PC-3 (cell line): ENCODE data around the gene SELENOV. TPM values are rescaled to one million over a fixed set of nuclear protein-coding genes. Genes with fewer than 3 reads are reported as not detected.

Experiments
- ATAC-seq: fragments of 200-7000 bp; cut with Tn5 transposase; 2 replicates; pipeline ENCODE4 v1.9.1; 2020; ENCODE audit warnings: mild to moderate bottlenecking, moderate library complexity
- Bru-seq: library from RNA; stranded (reverse); fragments of 400-500 nt; gene quantifications from one replicate; lab custom pipeline; 2021; lab: Mats Ljungman, UMichigan
- BruChase-seq, 2 experiments: library from RNA; stranded (reverse); fragments of 400-500 nt; gene quantifications; one replicate each; lab custom pipeline; 2021; lab: Mats Ljungman, UMichigan
- BruUV-seq: library from RNA; stranded (reverse); fragments of 400-500 nt; replicated peaks from 2 replicates; lab custom pipeline; 2021; lab: Mats Ljungman, UMichigan
- CTCF ChIA-PET: fragments of 300-600 bp; sonication (Branson Sonifier 250); formaldehyde crosslinking; loops from one replicate; lab custom pipeline; 2022; ENCODE audit warnings: antibody characterized with exemption; lab: Charles Lee
- POLR2A ChIA-PET: fragments of 300-600 bp; sonication (Branson Sonifier 250); formaldehyde crosslinking; loops from one replicate; lab custom pipeline; 2022; ENCODE audit warnings: antibody characterized with exemption; ENCODE audit not compliant: unreplicated experiment; lab: Charles Lee
- DNase-seq: peaks from one replicate; pipeline ENCODE4 v3.0.0-alpha.2; 2015
- H2AFZ ChIP-seq: fragments of 300-600 bp; sonication (generic); 2 replicates; pipeline ENCODE4 v1.6.0; 2016; ENCODE audit warnings: antibody characterized with exemption, low read length
- H3F3A ChIP-seq: fragments of 300-600 bp; sonication (generic); one replicate; pipeline ENCODE4 v1.6.0; 2017; ENCODE audit warnings: antibody characterized with exemption, low read length, control low read depth, mild to moderate bottlenecking; ENCODE audit not compliant: unreplicated experiment
- H3K27ac ChIP-seq: fragments of 300-600 bp; sonication (generic); 2 replicates; pipeline ENCODE4 v1.5.1; 2016; ENCODE audit warnings: mild to moderate bottlenecking, low read length
- H3K27me3 ChIP-seq: fragments of 300-600 bp; sonication (generic); 2 replicates; pipeline ENCODE4 v1.6.1; 2016; ENCODE audit warnings: low read length, mixed read lengths
- H3K36me3 ChIP-seq: fragments of 300-600 bp; sonication (generic); 2 replicates; pipeline ENCODE4 v1.6.1; 2016; ENCODE audit warnings: low read depth, mixed run types, low read length, mixed read lengths
- H3K4me1 ChIP-seq: fragments of 300-600 bp; sonication (generic); 2 replicates; pipeline ENCODE4 v1.5.1; 2016; ENCODE audit warnings: low read length; ENCODE audit not compliant: insufficient read depth
- H3K4me2 ChIP-seq: fragments of 300-600 bp; sonication (generic); 2 replicates; pipeline ENCODE4 v1.6.0; 2016; ENCODE audit warnings: low read length
- H3K4me3 ChIP-seq: fragments of 300-600 bp; sonication (generic); 2 replicates; pipeline ENCODE4 v1.5.1; 2016; ENCODE audit warnings: mild to moderate bottlenecking, low read length, mixed read lengths
- H3K79me2 ChIP-seq: fragments of 300-600 bp; sonication (generic); 2 replicates; pipeline ENCODE4 v1.6.1; 2017; ENCODE audit warnings: low read length, mixed read lengths
- H3K9ac ChIP-seq: fragments of 300-600 bp; sonication (generic); 2 replicates; pipeline ENCODE4 v1.6.0; 2016; ENCODE audit warnings: mild to moderate bottlenecking, low read length
- H3K9me2 ChIP-seq: fragments of 300-600 bp; sonication (generic); replicated peaks from 2 replicates; pipeline ENCODE4 v1.6.1; 2016; ENCODE audit warnings: mixed run types, low read length, mixed read lengths
- H3K9me3 ChIP-seq: fragments of 300-600 bp; sonication (generic); 2 replicates; pipeline ENCODE4 v1.6.1; 2016; ENCODE audit warnings: low read length, mixed read lengths
- H4K20me1 ChIP-seq: fragments of 300-600 bp; sonication (generic); 2 replicates; pipeline ENCODE4 v1.6.1; 2016; ENCODE audit warnings: low read length, mixed read lengths
- CTCF ChIP-seq: fragments of 300-600 bp; sonication (generic); conservative IDR thresholded peaks from 2 replicates; pipeline ENCODE4 v1.5.1; 2017; ENCODE audit warnings: antibody characterized with exemption, low read depth, mild to moderate bottlenecking, low read length
- EZH2 ChIP-seq: fragments of 300-600 bp; sonication (generic); IDR thresholded peaks from one replicate; pipeline ENCODE4 v1.6.1; 2017; ENCODE audit warnings: antibody characterized with exemption, mild to moderate bottlenecking, low read length; ENCODE audit not compliant: unreplicated experiment
- EZH2phosphoT487 ChIP-seq: fragments of 300-600 bp; sonication (generic); IDR thresholded peaks from 2 replicates; pipeline ENCODE4 v1.6.1; 2018; ENCODE audit warnings: mild to moderate bottlenecking, antibody characterized with exemption, low read length, borderline replicate concordance
- intact Hi-C: fragments of 100-400 bp; cut with micrococcal nuclease; formaldehyde crosslinking; loops from 2 replicates; pipeline ENCODE4 v1.9.0; 2023
- long read RNA-seq: library from polyadenylated mRNA; unstranded; transcript quantifications from one replicate; pipeline ENCODE4 v2.0.0, GENCODE V29; 2021; ENCODE audit not compliant: unreplicated experiment
- total RNA-seq: library from RNA; depleted of rRNA; stranded (reverse); fragments of >200 nt; gene quantifications from 2 replicates; pipeline ENCODE4 v1.2.3, GENCODE V29; 2014; rRNA removed

SELENOV gene, protein sequence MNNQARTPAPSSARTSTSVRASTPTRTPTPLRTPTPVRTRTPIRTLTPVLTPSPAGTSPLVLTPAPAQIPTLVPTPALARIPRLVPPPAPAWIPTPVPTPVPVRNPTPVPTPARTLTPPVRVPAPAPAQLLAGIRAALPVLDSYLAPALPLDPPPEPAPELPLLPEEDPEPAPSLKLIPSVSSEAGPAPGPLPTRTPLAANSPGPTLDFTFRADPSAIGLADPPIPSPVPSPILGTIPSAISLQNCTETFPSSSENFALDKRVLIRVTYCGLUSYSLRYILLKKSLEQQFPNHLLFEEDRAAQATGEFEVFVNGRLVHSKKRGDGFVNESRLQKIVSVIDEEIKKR
- total RNA-seq = not detected in 2 replicates
- not detected for Bru-seq, nascent RNA
- BruChase-seq, experiment 1, labeled RNA remaining after a 6-hour chase = percentile 20 among the genes with signal in this experiment
- percentile 16 among the genes with signal in this experiment for BruChase-seq, experiment 2, labeled RNA remaining after a 2-hour chase
- long read RNA-seq = 0 reads

GRCh38 chr19:39514840-39515550 lies at the start of gene SELENOV:
TSS of gene SELENOV (plus strand) at chr19:39515139. CDS start at chr19:39515213, 74 bp downstream.
- Histone ChIP-seq H3F3A (no peaks in the 10 kb centered on the region), H3K4me1 (no peaks in the 10 kb centered on the region), H3K9ac (no peak within 1 kb of the TSS), H2AFZ (no peak within 1 kb of the TSS), H3K4me3 (no peak within 1 kb of the TSS), H3K4me2 (no peak within 1 kb of the TSS), H3K27me3 (peaks cover 5% of the 10 kb centered on the region; the same call in 1 of the 2 replicates), H3K9me3 (no peaks in the 10 kb centered on the region), H4K20me1 (no peaks in the 10 kb centered on the region), H3K27ac (no peak within 1 kb of the TSS), H3K36me3 (no peaks in the 10 kb centered on the region), H3K79me2 (no peaks in the 10 kb centered on the region), H3K9me2 (no peaks in the 10 kb centered on the region)
- intact Hi-C loops = no loop called here
- POLR2A ChIA-PET = no interaction called here
- no TSS peak for BruUV-seq
- ATAC-seq (peak; percentile 13; the same call in 1 of the 2 replicates), DNase-seq (no peak)
- CTCF ChIA-PET = no interaction called here
- TF ChIP-seq EZH2 (no peak), EZH2phosphoT487 (no peak), CTCF (no peak)

- no peaks in the 10 kb centered on the region for H3K4me1 ChIP-seq
- H3K9ac ChIP-seq = no peak overlapping the region
- H3K9me3 ChIP-seq = no peaks in the 10 kb centered on the region
- H2AFZ ChIP-seq = no peak overlapping the region
- H3K79me2 ChIP-seq = no peaks in the 10 kb centered on the region
- POLR2A ChIA-PET = no interaction called here
- no peak overlapping the region for H3K27ac ChIP-seq
- BruUV-seq = no TSS peak
- no peaks in the 10 kb centered on the region for H3K9me2 ChIP-seq
- H3K4me3 ChIP-seq = no peak overlapping the region
- intact Hi-C loops = no loop called here
- H3K36me3 ChIP-seq = peaks cover 42% of the 10 kb centered on the region; the same call in 1 of the 2 replicates
- TF ChIP-seq CTCF = no peak
- no peak for TF ChIP-seq EZH2
- TF ChIP-seq EZH2phosphoT487 = no peak
- H3K4me2 ChIP-seq = no peak overlapping the region
- no peaks in the 10 kb centered on the region for H3F3A ChIP-seq
- ATAC-seq = no peak
- CTCF ChIA-PET = no interaction called here
- DNase-seq = no peak
- H4K20me1 ChIP-seq = no peaks in the 10 kb centered on the region
- no peaks in the 10 kb centered on the region for H3K27me3 ChIP-seq
These were observed 48.8 kb upstream of the SELENOV start for GRCh38 chr19:39465956-39466747.
